GM18867 (cell line): Measurements from ENCODE around the gene AFAP1L2.
"Not testable (repeated sequence)": the region's sequence is repeated elsewhere in the genome, so short reads cannot be mapped to it uniquely, and the experiment has no call there.

Experiments used
- ATAC-seq: cut with Tn5 transposase; IDR thresholded peaks from one replicate; pipeline ENCODE4 v1.9.1; 2021; ENCODE audit warnings: mild to moderate bottlenecking, moderate library complexity; ENCODE audit not compliant: unreplicated experiment

AFAP1L2 gene

DNA sequence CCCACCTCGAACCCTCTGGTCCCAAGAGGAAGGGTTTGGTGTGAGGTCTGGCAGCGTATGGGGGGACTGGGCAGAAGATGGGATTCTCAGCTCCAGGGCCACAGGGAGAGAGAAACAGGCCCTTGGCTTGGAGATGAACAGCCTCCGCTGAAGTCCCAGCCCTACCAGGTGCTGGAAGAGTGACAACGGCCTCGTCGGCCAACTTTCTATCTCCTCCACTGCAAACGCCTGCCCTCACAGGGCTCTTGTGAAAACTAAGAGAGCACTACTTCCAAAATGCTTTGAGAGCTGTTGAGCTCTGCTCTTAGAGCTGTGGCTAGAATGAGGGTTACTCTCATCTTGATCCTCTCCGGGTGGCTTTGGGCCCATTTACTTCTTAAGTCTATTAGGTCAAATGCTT is 63.5 kb downstream of the AFAP1L2 start:
- no peak for ATAC-seq

DNA sequence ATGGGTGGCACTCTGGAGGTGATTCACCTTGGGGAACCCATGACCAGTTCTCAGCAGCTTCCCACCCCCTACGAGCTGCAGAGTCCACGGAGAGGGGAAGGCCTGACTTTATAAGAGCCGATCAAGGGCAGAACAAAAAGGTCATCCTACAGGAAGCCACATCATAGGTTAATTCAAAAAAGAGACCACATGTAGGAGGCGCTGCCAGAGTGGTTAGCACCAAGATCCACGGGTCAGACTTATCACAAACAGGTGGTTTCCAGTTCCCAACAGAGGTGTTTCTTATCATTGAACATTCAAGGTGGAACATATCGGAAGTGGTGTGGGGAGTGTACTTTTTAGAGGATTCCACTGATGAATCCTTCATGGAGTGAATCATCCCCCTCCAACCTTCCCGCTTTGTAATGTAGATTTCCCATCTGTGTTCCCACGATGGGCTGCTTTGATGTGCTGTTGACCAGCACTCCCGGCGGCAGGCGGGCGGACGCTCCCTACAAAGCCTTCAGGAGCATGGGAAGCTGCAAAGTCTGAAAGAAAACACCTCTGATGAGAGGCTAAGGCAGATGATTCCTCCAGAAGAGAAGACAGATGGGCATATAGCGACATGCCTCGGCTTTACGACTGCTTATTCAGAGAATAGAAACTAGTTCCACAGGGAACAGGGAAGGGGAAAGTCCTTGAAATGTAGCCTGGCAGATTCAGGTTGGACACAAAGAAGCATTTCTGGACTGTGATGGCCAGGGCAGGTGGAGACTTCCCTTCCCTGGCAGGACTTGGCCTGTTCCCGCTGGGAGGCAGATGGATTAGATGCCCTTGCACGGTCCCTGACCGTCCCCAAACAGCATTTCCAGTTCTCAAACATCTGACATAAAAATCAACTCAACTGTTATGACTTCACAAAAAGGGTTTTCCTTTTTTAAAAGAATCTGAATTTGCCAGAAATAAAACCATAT is 66.5 kb downstream of the AFAP1L2 start:
- ATAC-seq, result no peak

GRCh38 chr10:114336823-114337509 is 67.3 kb downstream of the AFAP1L2 start:
- ATAC-seq, result no peak

GRCh38 chr10:114335614-114336013 is 68.7 kb downstream of the AFAP1L2 start:
- no peak for ATAC-seq

- no peak for ATAC-seq
Observed at GRCh38 chr10:114334301-114334700, 70.0 kb downstream of the AFAP1L2 start.

GRCh38 chr10:114333441-114333840 is 70.9 kb downstream of the AFAP1L2 start:
- ATAC-seq, result not testable (repeated sequence)

GRCh38 chr10:114332301-114333192 is 71.8 kb downstream of the AFAP1L2 start:
- ATAC-seq, result no peak

GRCh38 chr10:114329634-114330365 is 74.5 kb downstream of the AFAP1L2 start:
- ATAC-seq, result no peak

- ATAC-seq, result no peak
Observed at GRCh38 chr10:114328874-114329273, 75.4 kb downstream of the AFAP1L2 start.

- ATAC-seq, result no peak
Observed at GRCh38 chr10:114328441-114328812, 75.9 kb downstream of the AFAP1L2 start.

- ATAC-seq, result no peak
Observed at GRCh38 chr10:114327537-114328440, 76.5 kb downstream of the AFAP1L2 start.

DNA sequence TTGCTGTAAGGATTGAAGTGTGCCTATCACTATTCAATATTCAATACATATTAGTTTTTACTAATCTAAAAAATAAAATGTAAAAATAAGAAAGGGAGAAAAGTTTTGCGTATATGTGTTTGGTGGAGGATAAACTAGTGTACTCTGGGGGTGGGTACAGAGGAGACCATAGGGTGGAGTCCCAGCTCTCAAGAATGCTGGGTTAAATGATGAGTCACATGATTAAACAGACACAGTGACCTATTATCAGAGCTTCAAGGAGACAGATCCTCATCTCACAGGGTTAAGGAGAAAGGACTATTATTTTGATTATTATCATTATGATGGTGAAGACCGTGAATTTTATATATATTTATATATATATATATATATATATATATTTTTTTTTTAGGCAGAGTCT is 77.5 kb downstream of the AFAP1L2 start:
- no peak for ATAC-seq

- ATAC-seq, result no peak
Observed at GRCh38 chr10:114323023-114323422, 81.3 kb downstream of the AFAP1L2 start.

- no peak for ATAC-seq
Observed at GRCh38 chr10:114322344-114322743, 82.0 kb downstream of the AFAP1L2 start.

- no peak for ATAC-seq
Observed at GRCh38 chr10:114320249-114321116, 83.8 kb downstream of the AFAP1L2 start.

- ATAC-seq, result no peak
Observed at GRCh38 chr10:114319406-114320248, 84.7 kb downstream of the AFAP1L2 start.

DNA sequence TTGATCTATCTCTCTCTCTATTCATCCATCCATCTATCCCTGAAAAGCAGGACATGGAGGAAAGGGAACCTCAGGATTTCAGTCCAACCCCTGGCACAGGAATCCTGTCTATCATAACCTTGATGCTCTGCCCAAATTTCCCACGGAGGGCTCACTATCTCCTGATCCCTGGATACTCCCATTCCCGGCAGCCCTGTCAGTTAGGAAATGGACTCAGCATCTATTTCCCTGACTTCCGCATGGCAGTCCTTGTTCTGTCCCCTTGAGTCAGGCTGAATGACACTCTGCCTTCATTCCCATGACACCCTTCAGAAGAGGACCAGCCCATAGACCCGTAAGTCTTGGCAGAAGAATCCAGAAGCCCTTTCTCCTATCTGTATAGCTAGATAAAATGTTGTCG is 87.6 kb downstream of the AFAP1L2 start:
- ATAC-seq, result no peak
